GM12891 (cell line): ENCODE data around the gene OSGIN1.

Source experiments
- PAX5 ChIP-seq: IDR thresholded peaks from 2 replicates; pipeline ENCODE4 v1.6.1; 2011; ENCODE audit warnings: low read length, moderate library complexity, mild to moderate bottlenecking; ENCODE audit not compliant: insufficient read depth, severe bottlenecking
- POLR2A ChIP-seq: IDR thresholded peaks from 2 replicates; pipeline ENCODE4 v1.6.1; 2011; ENCODE audit warnings: low read depth, low read length, control low read depth
- POLR2AphosphoS5 ChIP-seq: IDR thresholded peaks from 2 replicates; pipeline ENCODE4 v1.6.1; 2011; ENCODE audit warnings: low read depth, low read length, control low read depth
- POU2F2 ChIP-seq: IDR thresholded peaks from 2 replicates; pipeline ENCODE4 v1.6.1; 2011; ENCODE audit warnings: low read depth, mild to moderate bottlenecking, control low read depth, low read length, moderate library complexity
- SPI1 ChIP-seq: IDR thresholded peaks from 2 replicates; pipeline ENCODE4 v1.6.1; 2011; ENCODE audit warnings: low read depth, low read length, control low read depth
- TAF1 ChIP-seq: IDR thresholded peaks from 2 replicates; pipeline ENCODE4 v1.6.1; 2011; ENCODE audit warnings: low read depth, low read length, control low read depth

DNA sequence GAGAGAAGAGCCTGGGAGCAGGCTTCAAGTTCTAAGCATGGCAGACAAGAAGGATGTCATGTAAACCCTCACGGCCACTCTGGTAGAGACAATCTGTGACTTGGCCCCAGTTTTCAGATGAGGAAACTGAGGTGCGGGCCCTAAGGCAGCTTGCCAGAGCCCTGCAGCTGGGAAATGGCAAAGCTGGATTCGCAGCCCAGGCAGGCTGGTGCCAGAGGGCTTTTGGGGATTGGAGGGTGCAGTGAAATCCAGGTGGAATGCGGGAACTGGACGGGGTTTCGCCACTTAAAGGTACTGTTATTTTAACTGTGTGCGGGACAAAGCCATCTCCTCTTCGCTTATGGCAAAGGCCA is 477 bp upstream of the OSGIN1 start:
- no peak for TF ChIP-seq TAF1
- TF ChIP-seq POLR2A: no peak
- no peak for TF ChIP-seq POLR2AphosphoS5
- no peak for TF ChIP-seq SPI1
- no peak for TF ChIP-seq POU2F2
- no peak for TF ChIP-seq PAX5
